Stimulated activated CD8-positive, alpha-beta memory T cell treated with anti-CD3 and anti-CD28 coated beads, Interleukin-15, amount 100 ng/mL, for 48 hours (primary cell): ENCODE measurements around the gene OFD1.
"Not testable (repeated sequence)": the region's sequence is repeated elsewhere in the genome, so short reads cannot be mapped to it uniquely, and the experiment has no call there.

Experiments used
- DNase-seq, 2 donors: peaks; one replicate each; pipeline ENCODE4 v3.0.0-alpha.2; 2020; ENCODE audit warnings: low read depth in 2 of 2

Gene OFD1

GRCh38 chrX:13703135-13703534, 31.4 kb upstream of the OFD1 start:
- DNase-seq = no peak

GRCh38 chrX:13703589-13703988, 31.0 kb upstream of the OFD1 start:
- DNase-seq = no peak

- DNase-seq = no peak
These were observed 23.4 kb upstream of the OFD1 start for GRCh38 chrX:13711141-13711540.

- DNase-seq = no peak
These were observed 18.1 kb upstream of the OFD1 start for GRCh38 chrX:13716455-13716854.

GRCh38 chrX:13716905-13717304, 17.6 kb upstream of the OFD1 start:
- DNase-seq = no peak

GRCh38 chrX:13717700-13718472, 16.7 kb upstream of the OFD1 start:
- no peak for DNase-seq

GRCh38 chrX:13719192-13719856, 15.2 kb upstream of the OFD1 start:
- no peak for DNase-seq

GRCh38 chrX:13721371-13721770, 13.2 kb upstream of the OFD1 start:
- no peak for DNase-seq

GRCh38 chrX:13721819-13722519, 12.6 kb upstream of the OFD1 start:
- DNase-seq = no peak

- DNase-seq = peak in 1 of 2 donors; percentile 19
These were observed 9.7 kb upstream of the OFD1 start for GRCh38 chrX:13724878-13725277.

- DNase-seq = not testable (repeated sequence)
These were observed 8.0 kb upstream of the OFD1 start for GRCh38 chrX:13726583-13726982.

GRCh38 chrX:13730523-13730922, 4.0 kb upstream of the OFD1 start:
- DNase-seq = not testable (repeated sequence)

GRCh38 chrX:13732246-13733067, 2.1 kb upstream of the OFD1 start:
- no peak for DNase-seq

GRCh38 chrX:13733506-13733905, 1.0 kb upstream of the OFD1 start:
- DNase-seq = no peak

GRCh38 chrX:13741695-13742094, 7.1 kb downstream of the OFD1 start:
- no peak for DNase-seq

GRCh38 chrX:13742397-13743176, 8.0 kb downstream of the OFD1 start:
- peak in 1 of 2 donors; percentile 8 for DNase-seq

- no peak for DNase-seq
These were observed 13.3 kb downstream of the OFD1 start for GRCh38 chrX:13747836-13748235.

GRCh38 chrX:13748486-13748885, 13.9 kb downstream of the OFD1 start:
- no peak for DNase-seq

GRCh38 chrX:13750204-13750603, 15.7 kb downstream of the OFD1 start:
- DNase-seq = no peak

- no peak for DNase-seq
These were observed 16.3 kb downstream of the OFD1 start for GRCh38 chrX:13750812-13751211.

GRCh38 chrX:13752141-13752540, 17.6 kb downstream of the OFD1 start:
- no peak for DNase-seq
